ENCODE data around the gene TRPM7. TPM values are rescaled to one million over a fixed set of nuclear protein-coding genes. Genes with fewer than 3 reads are reported as not detected.
A peak's percentile ranks its signal among the peaks of the same experiment; 100 is the strongest.
"Not testable (repeated sequence)": the region's sequence is repeated elsewhere in the genome, so short reads cannot be mapped to it uniquely, and the experiment has no call there.

The TRPM7 gene
- total RNA-seq, 1 experiment from 2014 or later: 49.6 TPM

- CTCF ChIA-PET: no interaction called here
These were observed 59.1 kb downstream of the TRPM7 start for GRCh38 chr15:50627351-50628055.

GRCh38 chr15:50624616-50625168, 61.9 kb downstream of the TRPM7 start:
- intact Hi-C loops (cut with micrococcal nuclease; ENCODE audit: unreplicated experiment): no loop called here
- H3K27ac ChIP-seq (ENCODE audit: low read depth, low read length, poor library complexity, severe bottlenecking): peak overlapping the region; percentile 46
- peaks cover 36% of the 10 kb centered on the region for H3K36me3 ChIP-seq (ENCODE audit: insufficient read depth, low read length, poor library complexity, severe bottlenecking)

More at GRCh38 chr15:50627351-50628055, 59.1 kb downstream of the TRPM7 start:
- POLR2A ChIA-PET (ENCODE audit: low non-redundant PET): no interaction called here
- H3K27me3 ChIP-seq (replicated peaks; ENCODE audit: insufficient read depth, low read depth, low read length, poor library complexity): no peaks in the 10 kb centered on the region
- H3K4me3 ChIP-seq (ENCODE audit: low read depth, low read length, poor library complexity, severe bottlenecking): no peak overlapping the region
- no peak for DNase-seq (ENCODE audit: low spot score)
- intact Hi-C loops (cut with micrococcal nuclease; ENCODE audit: unreplicated experiment): no loop called here
- H3K9me3 ChIP-seq (ENCODE audit: low read depth, low read length, poor library complexity, severe bottlenecking): no peaks in the 10 kb centered on the region
- TF ChIP-seq CTCF (conservative IDR thresholded peaks at IDR 0.05; ENCODE audit: low read depth, low read length) (no peak), EZH2 (IDR thresholded peaks at IDR 0.05; ENCODE audit: borderline replicate concordance, low read depth, low read length, poor library complexity, severe bottlenecking) (no peak)
- H3K4me1 ChIP-seq (ENCODE audit: insufficient read depth, low read length, poor library complexity, severe bottlenecking): no peaks in the 10 kb centered on the region
- no TSS peak for BruUV-seq (replicated peaks)
- no peak overlapping the region for H3K27ac ChIP-seq (ENCODE audit: low read depth, low read length, poor library complexity, severe bottlenecking)
- peaks cover 47% of the 10 kb centered on the region for H3K36me3 ChIP-seq (ENCODE audit: insufficient read depth, low read length, poor library complexity, severe bottlenecking)

GRCh38 chr15:50622361-50622943, 64.1 kb downstream of the TRPM7 start:
- CTCF ChIA-PET: interaction anchor here (0.6 kb wide), 1 partner anchor 280 kb away, joined by 3 read pairs; no protein-coding TSS in a partner anchor
- H3K9me3 ChIP-seq (ENCODE audit: low read depth, low read length, poor library complexity, severe bottlenecking); H3K27me3 ChIP-seq (replicated peaks; ENCODE audit: insufficient read depth, low read depth, low read length, poor library complexity); H3K4me1 ChIP-seq (ENCODE audit: insufficient read depth, low read length, poor library complexity, severe bottlenecking); POLR2A ChIA-PET (ENCODE audit: low non-redundant PET); H3K27ac ChIP-seq (ENCODE audit: low read depth, low read length, poor library complexity, severe bottlenecking); BruUV-seq (replicated peaks); H3K4me3 ChIP-seq (ENCODE audit: low read depth, low read length, poor library complexity, severe bottlenecking); intact Hi-C loops (cut with micrococcal nuclease; ENCODE audit: unreplicated experiment): not testable (repeated sequence)
- TF ChIP-seq CTCF (conservative IDR thresholded peaks at IDR 0.05; ENCODE audit: low read depth, low read length): peak; percentile 49; the same call in 1 of the 2 replicates
- peaks cover 35% of the 10 kb centered on the region for H3K36me3 ChIP-seq (ENCODE audit: insufficient read depth, low read length, poor library complexity, severe bottlenecking)
- DNase-seq (ENCODE audit: low spot score): peak; percentile 36

More at GRCh38 chr15:50624616-50625168, 61.9 kb downstream of the TRPM7 start:
- no peak for TF ChIP-seq EZH2 (IDR thresholded peaks at IDR 0.05; ENCODE audit: borderline replicate concordance, low read depth, low read length, poor library complexity, severe bottlenecking)
- TF ChIP-seq CTCF (conservative IDR thresholded peaks at IDR 0.05; ENCODE audit: low read depth, low read length): no peak
- ChIA-PET CTCF (no interaction called here), POLR2A (ENCODE audit: low non-redundant PET) (no interaction called here)
- Histone ChIP-seq H3K4me3 (ENCODE audit: low read depth, low read length, poor library complexity, severe bottlenecking) (no peak overlapping the region), H3K27me3 (replicated peaks; ENCODE audit: insufficient read depth, low read depth, low read length, poor library complexity) (no peaks in the 10 kb centered on the region), H3K4me1 (ENCODE audit: insufficient read depth, low read length, poor library complexity, severe bottlenecking) (no peaks in the 10 kb centered on the region), H3K9me3 (ENCODE audit: low read depth, low read length, poor library complexity, severe bottlenecking) (no peaks in the 10 kb centered on the region)
- no TSS peak for BruUV-seq (replicated peaks)
- no peak for DNase-seq (ENCODE audit: low spot score)

- H3K4me3 ChIP-seq (ENCODE audit: low read depth, low read length, poor library complexity, severe bottlenecking); H3K27me3 ChIP-seq (replicated peaks; ENCODE audit: insufficient read depth, low read depth, low read length, poor library complexity); BruUV-seq (replicated peaks); CTCF ChIA-PET; H3K9me3 ChIP-seq (ENCODE audit: low read depth, low read length, poor library complexity, severe bottlenecking); intact Hi-C loops (cut with micrococcal nuclease; ENCODE audit: unreplicated experiment); H3K27ac ChIP-seq (ENCODE audit: low read depth, low read length, poor library complexity, severe bottlenecking); DNase-seq (ENCODE audit: low spot score); POLR2A ChIA-PET (ENCODE audit: low non-redundant PET); H3K4me1 ChIP-seq (ENCODE audit: insufficient read depth, low read length, poor library complexity, severe bottlenecking): not testable (repeated sequence)
- H3K36me3 ChIP-seq (ENCODE audit: insufficient read depth, low read length, poor library complexity, severe bottlenecking): peaks cover 42% of the 10 kb centered on the region
These were observed 69.6 kb downstream of the TRPM7 start for GRCh38 chr15:50616960-50617359.

GRCh38 chr15:50616554-50616953, 70.0 kb downstream of the TRPM7 start:
- BruUV-seq (replicated peaks); H3K27ac ChIP-seq (ENCODE audit: low read depth, low read length, poor library complexity, severe bottlenecking); H3K27me3 ChIP-seq (replicated peaks; ENCODE audit: insufficient read depth, low read depth, low read length, poor library complexity); H3K4me1 ChIP-seq (ENCODE audit: insufficient read depth, low read length, poor library complexity, severe bottlenecking); POLR2A ChIA-PET (ENCODE audit: low non-redundant PET); CTCF ChIA-PET; DNase-seq (ENCODE audit: low spot score); H3K4me3 ChIP-seq (ENCODE audit: low read depth, low read length, poor library complexity, severe bottlenecking); intact Hi-C loops (cut with micrococcal nuclease; ENCODE audit: unreplicated experiment); H3K9me3 ChIP-seq (ENCODE audit: low read depth, low read length, poor library complexity, severe bottlenecking): not testable (repeated sequence)
- peaks cover 43% of the 10 kb centered on the region for H3K36me3 ChIP-seq (ENCODE audit: insufficient read depth, low read length, poor library complexity, severe bottlenecking)
